ENCODE results near the gene TMEM151B. TPM values are rescaled to one million over a fixed set of nuclear protein-coding genes. Genes with fewer than 3 reads are reported as not detected.

Gene TMEM151B
- total and polyA plus RNA-seq, 10 of the 15 experiments (the other 5 are each of a cell fraction or from before 2014, with no cell fraction given) = 0.01 to 0.19 (median 0.05) TPM; not detected in 6

DNA sequence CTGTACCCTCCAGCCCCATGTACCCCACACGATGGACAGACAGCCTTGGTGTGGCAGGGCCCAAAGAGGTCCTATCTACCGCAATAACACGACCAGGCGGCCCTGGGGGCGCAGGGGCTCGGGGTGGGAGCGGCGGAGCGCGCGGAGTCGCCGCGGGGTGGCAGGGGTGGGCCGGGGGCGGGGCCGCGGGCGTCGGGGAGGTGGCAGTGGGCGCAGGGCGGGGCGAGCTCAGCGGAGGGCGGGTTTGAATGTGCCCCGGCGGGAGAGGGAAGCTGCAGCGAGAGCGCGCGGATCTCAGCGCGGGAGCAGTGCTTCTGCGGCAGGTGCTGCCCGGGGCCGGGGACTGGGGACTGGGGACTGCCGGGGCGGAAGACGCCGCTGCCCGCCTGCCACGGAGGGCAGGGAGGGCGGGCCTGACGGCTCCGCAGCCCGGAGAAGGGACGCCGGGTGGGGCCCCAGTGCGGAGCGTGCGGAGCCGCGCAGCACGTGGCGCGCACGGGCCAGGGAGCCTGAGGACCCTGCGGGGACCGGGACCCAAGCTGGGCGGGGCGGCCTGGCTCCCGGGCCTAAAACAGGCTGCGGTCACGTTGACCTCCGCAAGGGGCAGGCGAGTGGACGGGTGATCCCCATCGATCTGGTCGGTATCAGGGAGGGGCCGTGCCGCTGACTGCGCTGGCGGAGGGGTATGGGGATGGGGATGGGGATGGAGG lies 46.8 kb upstream of the TMEM151B start, which contains the start of gene SLC29A1 (continued):
- TF ChIP-seq, protein P1, sequence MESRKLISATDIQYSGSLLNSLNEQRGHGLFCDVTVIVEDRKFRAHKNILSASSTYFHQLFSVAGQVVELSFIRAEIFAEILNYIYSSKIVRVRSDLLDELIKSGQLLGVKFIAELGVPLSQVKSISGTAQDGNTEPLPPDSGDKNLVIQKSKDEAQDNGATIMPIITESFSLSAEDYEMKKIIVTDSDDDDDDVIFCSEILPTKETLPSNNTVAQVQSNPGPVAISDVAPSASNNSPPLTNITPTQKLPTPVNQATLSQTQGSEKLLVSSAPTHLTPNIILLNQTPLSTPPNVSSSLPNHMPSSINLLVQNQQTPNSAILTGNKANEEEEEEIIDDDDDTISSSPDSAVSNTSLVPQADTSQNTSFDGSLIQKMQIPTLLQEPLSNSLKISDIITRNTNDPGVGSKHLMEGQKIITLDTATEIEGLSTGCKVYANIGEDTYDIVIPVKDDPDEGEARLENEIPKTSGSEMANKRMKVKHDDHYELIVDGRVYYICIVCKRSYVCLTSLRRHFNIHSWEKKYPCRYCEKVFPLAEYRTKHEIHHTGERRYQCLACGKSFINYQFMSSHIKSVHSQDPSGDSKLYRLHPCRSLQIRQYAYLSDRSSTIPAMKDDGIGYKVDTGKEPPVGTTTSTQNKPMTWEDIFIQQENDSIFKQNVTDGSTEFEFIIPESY (IDR thresholded peaks at IDR 0.05) = no peak
- TF ChIP-seq RAD21 (IDR thresholded peaks at IDR 0.05; ENCODE audit: insufficient read depth, low read depth, low read length) = no peak
- TF ChIP-seq, protein P2, sequence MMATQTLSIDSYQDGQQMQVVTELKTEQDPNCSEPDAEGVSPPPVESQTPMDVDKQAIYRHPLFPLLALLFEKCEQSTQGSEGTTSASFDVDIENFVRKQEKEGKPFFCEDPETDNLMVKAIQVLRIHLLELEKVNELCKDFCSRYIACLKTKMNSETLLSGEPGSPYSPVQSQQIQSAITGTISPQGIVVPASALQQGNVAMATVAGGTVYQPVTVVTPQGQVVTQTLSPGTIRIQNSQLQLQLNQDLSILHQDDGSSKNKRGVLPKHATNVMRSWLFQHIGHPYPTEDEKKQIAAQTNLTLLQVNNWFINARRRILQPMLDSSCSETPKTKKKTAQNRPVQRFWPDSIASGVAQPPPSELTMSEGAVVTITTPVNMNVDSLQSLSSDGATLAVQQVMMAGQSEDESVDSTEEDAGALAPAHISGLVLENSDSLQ (IDR thresholded peaks at IDR 0.05) = no peak
- TF ChIP-seq CBFB (IDR thresholded peaks at IDR 0.05; ENCODE audit: low read depth) = no peak
- TF ChIP-seq, protein P3, sequence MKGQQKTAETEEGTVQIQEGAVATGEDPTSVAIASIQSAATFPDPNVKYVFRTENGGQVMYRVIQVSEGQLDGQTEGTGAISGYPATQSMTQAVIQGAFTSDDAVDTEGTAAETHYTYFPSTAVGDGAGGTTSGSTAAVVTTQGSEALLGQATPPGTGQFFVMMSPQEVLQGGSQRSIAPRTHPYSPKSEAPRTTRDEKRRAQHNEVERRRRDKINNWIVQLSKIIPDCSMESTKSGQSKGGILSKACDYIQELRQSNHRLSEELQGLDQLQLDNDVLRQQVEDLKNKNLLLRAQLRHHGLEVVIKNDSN (IDR thresholded peaks at IDR 0.05; ENCODE audit: borderline replicate concordance, extremely low read length, insufficient read depth, low read depth, low read length) = peak; percentile 35
- TF ChIP-seq RB1 (IDR thresholded peaks at IDR 0.05; ENCODE audit: borderline replicate concordance) = no peak; the same call in 1 of the 2 replicates
- no peak for TF ChIP-seq STAT3 (IDR thresholded peaks at IDR 0.05; ENCODE audit: low read depth, low read length)
- 0 out of 2 replicates have a peak, but pooled peaks have one; percentile 20 for TF ChIP-seq GATAD2B (conservative IDR thresholded peaks at IDR 0.05; ENCODE audit: low read depth)
- TF ChIP-seq ZNF384 (IDR thresholded peaks at IDR 0.05; ENCODE audit: borderline replicate concordance, low read depth, low read length) = no peak
- 0 out of 3 replicates have a peak, but pooled peaks of 1 of the 2 experiments have one; percentile 25 for TF ChIP-seq EGR1 (IDR thresholded peaks at IDR 0.05; ENCODE audit: borderline replicate concordance in 1 of 2, low read depth in 2 of 2, low read length in 2 of 2)
- no peak; the same call in 1 of the 2 replicates for TF ChIP-seq SIN3A (IDR thresholded peaks at IDR 0.05; ENCODE audit: low read depth, low read length)
- peak; percentile 45; the same call in 1 of the 2 replicates for TF ChIP-seq TCF3 (IDR thresholded peaks at IDR 0.05; ENCODE audit: borderline replicate concordance, insufficient read depth, low read depth, low read length)
- peak; percentile 93 to 98 for TF ChIP-seq BHLHE40 (IDR thresholded peaks at IDR 0.05; ENCODE audit: borderline replicate concordance in 1 of 2, low read depth in 2 of 2, low read length in 1 of 2)
- no peak for TF ChIP-seq ZNF217 (IDR thresholded peaks at IDR 0.05)
- no peak for TF ChIP-seq ZBED1 (IDR thresholded peaks at IDR 0.05; ENCODE audit: borderline replicate concordance)
- no peak for TF ChIP-seq PAX5 (IDR thresholded peaks at IDR 0.05; ENCODE audit: borderline replicate concordance, low read depth, low read length)
- TF ChIP-seq, protein P4, sequence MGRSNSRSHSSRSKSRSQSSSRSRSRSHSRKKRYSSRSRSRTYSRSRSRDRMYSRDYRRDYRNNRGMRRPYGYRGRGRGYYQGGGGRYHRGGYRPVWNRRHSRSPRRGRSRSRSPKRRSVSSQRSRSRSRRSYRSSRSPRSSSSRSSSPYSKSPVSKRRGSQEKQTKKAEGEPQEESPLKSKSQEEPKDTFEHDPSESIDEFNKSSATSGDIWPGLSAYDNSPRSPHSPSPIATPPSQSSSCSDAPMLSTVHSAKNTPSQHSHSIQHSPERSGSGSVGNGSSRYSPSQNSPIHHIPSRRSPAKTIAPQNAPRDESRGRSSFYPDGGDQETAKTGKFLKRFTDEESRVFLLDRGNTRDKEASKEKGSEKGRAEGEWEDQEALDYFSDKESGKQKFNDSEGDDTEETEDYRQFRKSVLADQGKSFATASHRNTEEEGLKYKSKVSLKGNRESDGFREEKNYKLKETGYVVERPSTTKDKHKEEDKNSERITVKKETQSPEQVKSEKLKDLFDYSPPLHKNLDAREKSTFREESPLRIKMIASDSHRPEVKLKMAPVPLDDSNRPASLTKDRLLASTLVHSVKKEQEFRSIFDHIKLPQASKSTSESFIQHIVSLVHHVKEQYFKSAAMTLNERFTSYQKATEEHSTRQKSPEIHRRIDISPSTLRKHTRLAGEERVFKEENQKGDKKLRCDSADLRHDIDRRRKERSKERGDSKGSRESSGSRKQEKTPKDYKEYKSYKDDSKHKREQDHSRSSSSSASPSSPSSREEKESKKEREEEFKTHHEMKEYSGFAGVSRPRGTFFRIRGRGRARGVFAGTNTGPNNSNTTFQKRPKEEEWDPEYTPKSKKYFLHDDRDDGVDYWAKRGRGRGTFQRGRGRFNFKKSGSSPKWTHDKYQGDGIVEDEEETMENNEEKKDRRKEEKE (IDR thresholded peaks at IDR 0.05) = no peak
- no peak for TF ChIP-seq FOXM1 (IDR thresholded peaks at IDR 0.05; ENCODE audit: low read depth, low read length)
- no peak for TF ChIP-seq RFX5 (IDR thresholded peaks at IDR 0.05; ENCODE audit: low read depth, low read length)
- TF ChIP-seq, protein P5, sequence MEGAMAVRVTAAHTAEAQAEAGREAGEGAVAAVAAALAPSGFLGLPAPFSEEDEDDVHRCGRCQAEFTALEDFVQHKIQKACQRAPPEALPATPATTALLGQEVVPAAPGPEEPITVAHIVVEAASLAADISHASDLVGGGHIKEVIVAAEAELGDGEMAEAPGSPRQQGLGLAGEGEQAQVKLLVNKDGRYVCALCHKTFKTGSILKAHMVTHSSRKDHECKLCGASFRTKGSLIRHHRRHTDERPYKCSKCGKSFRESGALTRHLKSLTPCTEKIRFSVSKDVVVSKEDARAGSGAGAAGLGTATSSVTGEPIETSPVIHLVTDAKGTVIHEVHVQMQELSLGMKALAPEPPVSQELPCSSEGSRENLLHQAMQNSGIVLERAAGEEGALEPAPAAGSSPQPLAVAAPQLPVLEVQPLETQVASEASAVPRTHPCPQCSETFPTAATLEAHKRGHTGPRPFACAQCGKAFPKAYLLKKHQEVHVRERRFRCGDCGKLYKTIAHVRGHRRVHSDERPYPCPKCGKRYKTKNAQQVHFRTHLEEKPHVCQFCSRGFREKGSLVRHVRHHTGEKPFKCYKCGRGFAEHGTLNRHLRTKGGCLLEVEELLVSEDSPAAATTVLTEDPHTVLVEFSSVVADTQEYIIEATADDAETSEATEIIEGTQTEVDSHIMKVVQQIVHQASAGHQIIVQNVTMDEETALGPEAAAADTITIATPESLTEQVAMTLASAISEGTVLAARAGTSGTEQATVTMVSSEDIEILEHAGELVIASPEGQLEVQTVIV (IDR thresholded peaks at IDR 0.05; ENCODE audit: borderline replicate concordance, partially characterized antibody) = no peak

Measured in GM12878 (cell line).